HL-60 (cell line): ENCODE data around the gene ITSN1.

Experiments
- CTCF ChIP-seq: IDR thresholded peaks from one replicate; pipeline ENCODE4 v1.5.1; 2011; ENCODE audit warnings: low read length, control low read depth, inconsistent platforms; ENCODE audit not compliant: insufficient read depth
- GABPA ChIP-seq: IDR thresholded peaks from 2 replicates; pipeline ENCODE4 v1.6.1; 2012; ENCODE audit warnings: low read depth
- POLR2AphosphoS5 ChIP-seq: IDR thresholded peaks from 2 replicates; pipeline ENCODE4 v1.6.1; 2012; ENCODE audit warnings: low read depth
- REST ChIP-seq: IDR thresholded peaks from 2 replicates; pipeline ENCODE4 v1.6.1; 2012; ENCODE audit warnings: low read depth; ENCODE audit not compliant: insufficient replicate concordance
- SPI1 ChIP-seq: IDR thresholded peaks from 2 replicates; pipeline ENCODE4 v1.6.1; 2012; ENCODE audit warnings: low read depth, mild to moderate bottlenecking, borderline replicate concordance

GRCh38 chr21:33942426-33942825, 300.1 kb downstream of the ITSN1 start:
- no peak for TF ChIP-seq CTCF
- no peak for TF ChIP-seq SPI1
- TF ChIP-seq POLR2AphosphoS5, result no peak
- TF ChIP-seq REST, result no peak
- TF ChIP-seq GABPA, result no peak
